ENCODE measurements around the gene SPATA16. TPM values are rescaled to one million over a fixed set of nuclear protein-coding genes. Genes with fewer than 3 reads are reported as not detected.

Gene SPATA16
- total RNA-seq, 2 experiments from 2014 or later: not detected

DNA sequence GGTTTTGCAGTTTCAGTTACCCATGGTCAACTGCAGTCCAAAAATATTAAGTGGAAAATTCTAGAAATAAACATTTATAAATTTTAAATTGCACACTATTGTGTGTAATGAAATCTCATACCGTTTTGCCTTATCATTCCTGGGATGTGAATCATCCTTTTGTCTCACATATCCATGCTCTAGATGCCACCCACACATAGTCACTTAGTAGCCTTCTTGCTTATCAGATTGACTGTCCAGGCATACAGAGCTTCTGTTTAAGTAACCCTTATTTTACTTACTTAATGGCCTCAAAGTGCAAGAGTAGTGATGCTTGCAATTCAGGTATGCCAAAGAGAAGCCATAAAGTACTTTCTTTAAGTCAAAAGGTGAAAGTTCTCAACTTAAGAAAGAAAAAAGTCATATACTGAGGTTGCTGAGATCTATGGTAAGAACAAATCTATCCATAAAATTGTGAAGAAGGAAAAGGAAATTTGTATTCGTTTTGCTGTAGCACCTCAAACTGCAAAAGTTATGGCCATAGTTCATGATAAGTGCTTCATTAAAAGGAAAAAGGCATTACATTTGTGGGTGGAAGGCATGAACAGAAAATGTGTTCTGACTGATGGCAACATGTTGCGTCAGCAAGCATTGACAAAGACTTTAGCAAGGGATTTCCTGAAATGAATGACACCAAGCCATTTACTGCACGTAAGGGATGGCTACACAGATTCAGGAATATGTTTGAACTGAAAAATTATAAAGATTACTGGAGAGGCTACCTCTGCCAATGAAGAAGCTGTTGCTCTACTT, 43.8 kb downstream of the SPATA16 start:
- Mint-ChIP-seq H3K4me3 (no peak overlapping the region), H3K36me3 (ENCODE audit: low read depth) (no peaks in the 10 kb centered on the region), H3K27me3 (no peaks in the 10 kb centered on the region), H3K4me1 (no peaks in the 10 kb centered on the region), H3K9me3 (no peaks in the 10 kb centered on the region), H3K27ac (no peak overlapping the region)
- POLR2A ChIA-PET: no interaction called here
- CTCF ChIA-PET: no interaction called here
- DNase-seq: no peak

DNA sequence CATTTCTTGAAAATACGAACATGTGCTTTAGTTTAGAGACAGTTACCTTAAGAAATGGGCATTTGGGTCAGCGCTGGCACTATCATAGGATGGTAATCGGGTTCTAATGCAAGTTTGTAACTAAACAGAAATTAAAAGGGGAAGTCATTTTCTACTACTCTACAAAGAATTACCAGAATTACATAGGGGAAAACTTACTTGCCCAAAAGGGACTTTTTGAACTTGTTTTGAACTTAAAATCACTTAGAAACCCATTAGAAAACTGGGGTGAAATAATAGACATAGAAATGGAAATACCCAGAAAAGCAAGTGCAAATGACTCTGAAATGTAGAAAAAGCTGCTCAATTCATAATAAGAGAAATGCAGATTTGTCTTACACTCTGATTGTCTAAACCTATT, 44.9 kb downstream of the SPATA16 start:
- CTCF ChIA-PET: no interaction called here
- no peak overlapping the region for H3K4me3 Mint-ChIP-seq
- no peaks in the 10 kb centered on the region for H3K9me3 Mint-ChIP-seq
- H3K4me1 Mint-ChIP-seq: no peaks in the 10 kb centered on the region
- DNase-seq: no peak
- no peaks in the 10 kb centered on the region for H3K27me3 Mint-ChIP-seq
- POLR2A ChIA-PET: no interaction called here
- H3K27ac Mint-ChIP-seq: no peak overlapping the region
- no peaks in the 10 kb centered on the region for H3K36me3 Mint-ChIP-seq (ENCODE audit: low read depth)

GRCh38 chr3:173092038-173092437, 49.0 kb downstream of the SPATA16 start:
- CTCF ChIA-PET: no interaction called here
- POLR2A ChIA-PET: no interaction called here
- no peaks in the 10 kb centered on the region for H3K4me1 Mint-ChIP-seq
- H3K9me3 Mint-ChIP-seq: no peaks in the 10 kb centered on the region
- no peak for DNase-seq
- no peak overlapping the region for H3K27ac Mint-ChIP-seq
- no peaks in the 10 kb centered on the region for H3K27me3 Mint-ChIP-seq
- H3K4me3 Mint-ChIP-seq: no peak overlapping the region
- no peaks in the 10 kb centered on the region for H3K36me3 Mint-ChIP-seq (ENCODE audit: low read depth)

DNA sequence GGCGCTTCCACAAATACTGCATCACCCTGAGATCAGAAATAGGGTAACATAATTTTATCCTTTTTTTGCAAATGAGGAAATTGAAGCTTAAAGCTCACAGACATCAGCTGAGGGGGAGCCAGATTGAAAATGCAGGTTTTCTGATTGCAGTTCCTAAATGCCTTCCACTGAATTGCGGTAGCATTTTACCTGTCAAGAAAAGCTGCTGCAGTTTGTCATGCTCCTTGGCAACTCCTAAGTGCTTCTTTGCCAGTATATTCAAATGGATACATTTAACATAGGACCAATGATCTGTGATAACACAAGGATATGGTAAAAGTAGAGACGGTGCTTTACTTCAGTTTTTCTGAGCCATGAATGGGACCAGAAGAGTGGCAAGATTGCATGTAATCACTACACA, 50.5 kb downstream of the SPATA16 start:
- no peaks in the 10 kb centered on the region for H3K9me3 Mint-ChIP-seq
- H3K27me3 Mint-ChIP-seq: no peaks in the 10 kb centered on the region
- H3K27ac Mint-ChIP-seq: no peak overlapping the region
- H3K36me3 Mint-ChIP-seq (ENCODE audit: low read depth): no peaks in the 10 kb centered on the region
- no peaks in the 10 kb centered on the region for H3K4me1 Mint-ChIP-seq
- POLR2A ChIA-PET: no interaction called here
- H3K4me3 Mint-ChIP-seq: no peak overlapping the region
- no peak for DNase-seq
- CTCF ChIA-PET: no interaction called here

DNA sequence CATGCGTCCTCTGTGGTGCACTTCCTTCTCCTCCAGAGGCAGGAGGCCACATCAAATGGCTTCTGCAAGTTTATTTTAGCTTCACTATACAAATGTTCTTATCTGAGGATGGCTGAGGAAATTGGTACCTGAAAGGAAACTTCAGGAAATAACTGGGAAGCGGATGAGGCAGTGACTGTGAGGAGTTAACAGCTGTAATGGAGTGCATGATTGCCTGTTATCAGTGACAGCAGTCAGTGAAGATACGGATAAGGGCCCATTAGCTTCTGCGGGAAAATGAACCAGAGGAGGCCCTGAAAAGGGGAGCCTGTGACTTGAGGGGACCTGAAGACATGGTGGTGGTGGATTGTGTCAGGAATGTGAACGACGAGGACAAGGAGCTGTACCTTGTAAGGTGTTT, 51.8 kb downstream of the SPATA16 start:
- no peaks in the 10 kb centered on the region for H3K36me3 Mint-ChIP-seq (ENCODE audit: low read depth)
- H3K9me3 Mint-ChIP-seq: no peaks in the 10 kb centered on the region
- H3K27ac Mint-ChIP-seq: no peak overlapping the region
- no peaks in the 10 kb centered on the region for H3K4me1 Mint-ChIP-seq
- H3K27me3 Mint-ChIP-seq: no peaks in the 10 kb centered on the region
- POLR2A ChIA-PET: no interaction called here
- DNase-seq: no peak
- CTCF ChIA-PET: no interaction called here
- H3K4me3 Mint-ChIP-seq: no peak overlapping the region

DNA sequence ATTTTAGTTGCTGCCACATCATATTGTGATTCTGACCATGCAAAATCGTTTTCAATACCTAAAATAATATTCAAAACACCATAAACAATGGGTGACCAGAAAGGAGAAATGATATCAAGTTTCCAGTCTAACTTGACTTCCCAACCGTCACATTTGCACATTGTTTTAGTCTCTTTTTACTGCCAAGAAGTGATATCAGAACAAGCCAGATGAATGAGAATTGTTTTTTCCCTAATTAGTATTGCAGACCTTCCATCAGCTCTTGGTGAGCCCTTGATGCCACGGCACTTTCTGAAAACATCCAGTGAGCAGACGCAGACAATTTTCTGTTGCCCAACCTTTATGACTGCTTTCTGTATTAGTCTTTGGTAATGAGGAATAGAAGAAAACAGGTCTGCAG, 62.5 kb downstream of the SPATA16 start:
- no peak for DNase-seq
- Mint-ChIP-seq H3K36me3 (ENCODE audit: low read depth) (no peaks in the 10 kb centered on the region), H3K9me3 (peaks cover 2% of the 10 kb centered on the region), H3K27ac (no peak overlapping the region), H3K27me3 (no peaks in the 10 kb centered on the region), H3K4me1 (no peaks in the 10 kb centered on the region), H3K4me3 (no peak overlapping the region)
- CTCF ChIA-PET: no interaction called here
- POLR2A ChIA-PET: no interaction called here

DNA sequence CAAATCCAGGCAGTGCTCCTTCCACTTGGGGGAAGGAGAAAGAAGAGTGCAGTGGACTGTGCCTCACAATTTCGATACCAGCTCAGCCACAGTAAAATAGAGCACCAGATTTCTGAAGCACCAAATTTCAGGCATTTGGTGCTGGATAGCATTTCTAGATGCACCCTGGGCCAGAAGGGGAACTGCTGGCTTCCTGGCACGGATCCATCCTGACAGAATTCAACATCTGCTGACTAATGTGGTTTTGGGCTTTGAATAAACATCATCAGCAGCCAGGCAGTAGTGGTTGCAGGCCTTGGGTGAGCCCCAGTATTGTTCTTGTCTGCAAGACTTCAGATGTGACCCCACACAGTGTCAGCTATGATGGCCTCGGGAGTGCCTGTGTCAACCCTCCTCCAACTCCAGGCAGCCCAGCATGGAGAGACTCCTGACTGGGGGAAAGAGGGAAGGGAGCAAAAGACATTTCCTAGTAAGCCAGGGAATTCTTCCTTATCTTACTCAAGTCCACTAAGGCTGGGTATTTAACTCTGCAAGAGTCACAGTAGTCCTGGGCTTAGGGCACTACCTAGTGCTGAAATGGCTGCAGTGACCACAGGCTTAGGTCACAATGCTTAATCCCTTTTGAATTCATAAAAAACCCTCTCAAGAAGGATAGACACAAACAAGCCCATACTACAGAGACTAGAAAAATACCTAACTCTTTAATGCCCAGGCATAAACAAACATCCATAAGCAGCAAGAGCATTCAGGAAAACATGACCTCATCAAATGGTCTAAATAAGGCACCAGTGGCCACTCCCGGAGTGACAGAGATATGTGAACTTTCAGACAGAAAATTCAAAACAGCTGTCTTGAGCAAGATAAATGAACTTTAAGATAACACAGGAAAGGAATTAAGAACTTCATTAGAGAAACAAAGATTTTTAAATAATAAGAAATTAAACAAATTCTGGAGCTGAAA, 74.7 kb downstream of the SPATA16 start:
- Mint-ChIP-seq H3K36me3 (ENCODE audit: low read depth) (no peaks in the 10 kb centered on the region), H3K4me3 (no peak overlapping the region), H3K27me3 (no peaks in the 10 kb centered on the region), H3K9me3 (peaks cover 2% of the 10 kb centered on the region), H3K27ac (no peak overlapping the region), H3K4me1 (no peaks in the 10 kb centered on the region)
- POLR2A ChIA-PET: no interaction called here
- DNase-seq: no peak
- CTCF ChIA-PET: no interaction called here

DNA sequence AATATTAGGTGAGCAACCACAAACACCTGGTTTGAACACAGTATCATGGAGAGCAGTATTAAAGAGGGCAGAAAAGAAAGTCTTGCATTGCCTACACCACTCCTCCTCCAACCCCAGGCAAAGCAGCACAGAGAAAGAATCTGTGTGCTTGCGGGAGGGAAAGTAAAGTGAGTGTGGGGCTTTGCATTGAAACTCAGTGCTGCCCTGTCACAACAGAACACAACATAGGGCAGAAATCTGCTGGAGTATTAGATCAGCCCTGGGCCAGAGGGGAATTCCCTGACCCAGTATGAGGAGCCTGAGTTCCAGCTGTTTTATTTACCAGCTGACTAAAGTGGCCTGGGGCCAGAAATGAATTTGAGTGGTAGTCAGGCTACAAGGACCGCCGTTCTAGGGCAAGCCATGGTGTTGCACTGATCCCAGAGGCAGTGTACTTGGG, 75.5 kb downstream of the SPATA16 start:
- Mint-ChIP-seq H3K27ac (no peak overlapping the region), H3K27me3 (no peaks in the 10 kb centered on the region), H3K4me3 (no peak overlapping the region), H3K9me3 (peaks cover 2% of the 10 kb centered on the region), H3K36me3 (ENCODE audit: low read depth) (no peaks in the 10 kb centered on the region), H3K4me1 (no peaks in the 10 kb centered on the region)
- POLR2A ChIA-PET: no interaction called here
- CTCF ChIA-PET: no interaction called here
- no peak for DNase-seq

GRCh38 chr3:173064631-173065030, 76.4 kb downstream of the SPATA16 start:
- Mint-ChIP-seq H3K27ac (no peak overlapping the region), H3K9me3 (peaks cover 2% of the 10 kb centered on the region), H3K27me3 (no peaks in the 10 kb centered on the region), H3K36me3 (ENCODE audit: low read depth) (no peaks in the 10 kb centered on the region), H3K4me1 (no peaks in the 10 kb centered on the region), H3K4me3 (no peak overlapping the region)
- no peak for DNase-seq
- ChIA-PET CTCF (no interaction called here), POLR2A (no interaction called here)

DNA sequence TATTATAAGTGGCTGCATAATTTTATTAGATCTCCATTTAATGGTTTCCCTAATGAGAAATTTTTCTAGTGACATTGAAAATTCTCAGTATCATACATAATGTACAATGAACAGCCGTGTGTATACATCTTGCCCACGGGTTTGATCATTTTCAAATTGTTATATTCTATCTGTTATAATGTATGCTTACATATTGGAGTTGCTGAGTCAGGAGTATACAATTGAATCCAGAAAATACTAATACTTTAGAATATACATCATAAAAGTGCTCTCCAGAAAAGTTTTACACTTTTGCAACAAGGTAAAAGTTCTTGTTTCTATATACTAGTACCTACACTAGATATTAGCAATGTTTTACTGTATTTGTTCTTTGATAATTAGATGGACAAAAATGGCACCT, 82.8 kb downstream of the SPATA16 start:
- H3K4me1 Mint-ChIP-seq: no peaks in the 10 kb centered on the region
- CTCF ChIA-PET: no interaction called here
- POLR2A ChIA-PET: no interaction called here
- H3K36me3 Mint-ChIP-seq (ENCODE audit: low read depth): no peaks in the 10 kb centered on the region
- H3K27ac Mint-ChIP-seq: no peak overlapping the region
- H3K9me3 Mint-ChIP-seq: no peaks in the 10 kb centered on the region
- no peaks in the 10 kb centered on the region for H3K27me3 Mint-ChIP-seq
- H3K4me3 Mint-ChIP-seq: no peak overlapping the region
- no peak for DNase-seq

DNA sequence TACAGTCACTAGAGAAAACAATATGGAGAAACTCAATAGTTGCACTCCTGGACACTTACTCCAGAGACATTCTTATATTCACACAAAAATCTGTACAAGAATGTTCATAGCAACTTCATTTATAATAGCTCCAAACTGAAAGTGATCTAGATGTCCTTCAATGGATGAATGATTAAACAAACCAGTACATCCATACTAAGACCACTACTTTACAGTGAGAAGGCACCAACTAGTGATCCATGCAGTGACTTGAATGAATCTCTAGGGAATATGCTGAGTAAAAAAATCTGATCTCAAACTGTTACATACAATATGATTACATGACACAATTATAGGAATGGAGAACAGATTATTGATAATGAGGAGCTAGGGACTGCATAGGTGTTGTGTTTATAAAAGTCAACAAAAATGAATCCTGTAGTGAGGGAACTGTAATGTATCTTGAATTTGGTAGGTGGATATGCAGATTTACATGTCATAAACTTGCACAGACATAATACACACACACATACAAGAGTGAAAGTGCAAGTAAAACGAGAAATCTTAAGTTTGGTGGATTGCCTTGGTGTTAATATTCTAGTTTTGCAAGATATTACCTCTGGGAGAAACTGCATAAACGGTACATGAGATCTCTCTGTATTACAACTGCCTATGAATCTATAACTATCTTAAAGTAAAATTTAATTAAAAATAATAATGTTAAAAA, 85.7 kb downstream of the SPATA16 start:
- no peak for DNase-seq
- H3K4me3 Mint-ChIP-seq: no peak overlapping the region
- H3K36me3 Mint-ChIP-seq (ENCODE audit: low read depth): no peaks in the 10 kb centered on the region
- ChIA-PET CTCF (no interaction called here), POLR2A (no interaction called here)
- H3K27me3 Mint-ChIP-seq: no peaks in the 10 kb centered on the region
- no peaks in the 10 kb centered on the region for H3K9me3 Mint-ChIP-seq
- H3K27ac Mint-ChIP-seq: no peak overlapping the region
- H3K4me1 Mint-ChIP-seq: no peaks in the 10 kb centered on the region

- no peaks in the 10 kb centered on the region for H3K27me3 Mint-ChIP-seq
- H3K36me3 Mint-ChIP-seq (ENCODE audit: low read depth): no peaks in the 10 kb centered on the region
- no peaks in the 10 kb centered on the region for H3K4me1 Mint-ChIP-seq
- ChIA-PET POLR2A (no interaction called here), CTCF (no interaction called here)
- H3K9me3 Mint-ChIP-seq: no peaks in the 10 kb centered on the region
- no peak overlapping the region for H3K27ac Mint-ChIP-seq
- H3K4me3 Mint-ChIP-seq: no peak overlapping the region
- no peak for DNase-seq
These were observed 91.7 kb downstream of the SPATA16 start for GRCh38 chr3:173049360-173049759.

- Mint-ChIP-seq H3K27me3 (no peaks in the 10 kb centered on the region), H3K36me3 (ENCODE audit: low read depth) (no peaks in the 10 kb centered on the region), H3K27ac (no peak overlapping the region), H3K4me3 (no peak overlapping the region), H3K9me3 (no peaks in the 10 kb centered on the region), H3K4me1 (no peaks in the 10 kb centered on the region)
- CTCF ChIA-PET: no interaction called here
- no peak for DNase-seq
- POLR2A ChIA-PET: no interaction called here
These were observed 95.2 kb downstream of the SPATA16 start for GRCh38 chr3:173045770-173046382.
